GM19468 (cell line): ENCODE results near the gene GLB1L.
A peak's percentile ranks its signal among the peaks of the same experiment; 100 is the strongest.

ENCODE experiments used
- ATAC-seq: cut with Tn5 transposase; IDR thresholded peaks from one replicate; pipeline ENCODE4 v1.9.1; 2021; ENCODE audit warnings: mild to moderate bottlenecking, moderate library complexity, moderate number of reproducible peaks; ENCODE audit not compliant: unreplicated experiment; ENCODE audit errors: extremely low read depth

GLB1L gene

DNA sequence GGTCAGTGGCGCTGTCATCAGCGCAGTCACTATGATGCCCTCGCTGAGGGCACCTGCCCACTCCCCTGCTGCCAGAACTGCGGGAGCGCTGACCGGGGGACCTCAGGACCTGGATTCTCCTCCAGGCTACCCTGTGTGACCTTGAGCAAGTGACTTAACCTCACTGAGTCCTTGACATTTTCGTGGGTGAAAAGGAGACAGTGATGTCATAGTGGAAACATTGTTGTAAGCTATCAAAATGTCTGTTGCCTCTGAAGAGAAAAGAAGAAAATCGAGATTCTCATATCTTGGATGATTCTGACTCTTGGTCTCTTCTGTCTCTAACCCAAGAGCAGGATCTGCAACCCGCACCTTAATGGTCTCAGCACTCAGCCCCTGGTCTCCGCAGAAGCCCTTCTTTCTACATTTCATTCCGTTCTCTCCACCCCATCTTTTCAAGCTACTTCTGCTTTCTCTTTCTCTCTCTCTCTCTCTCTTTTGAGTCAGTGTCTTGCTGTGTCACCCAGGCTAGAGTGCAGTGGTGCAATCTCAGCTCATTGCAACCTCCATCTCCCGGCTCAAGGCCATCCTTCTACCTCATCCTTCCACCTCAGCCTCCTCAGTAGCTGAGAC lies 9.5 kb upstream of the GLB1L start:
- ATAC-seq, result no peak

GRCh38 chr2:219253753-219254589 lies 8.7 kb upstream of the GLB1L start, which contains the start of gene TUBA4A:
TUBA4A (minus strand) TSS chr2:219253918; CDS start chr2:219253858, 60 bp downstream.
- peak; percentile 23 for ATAC-seq

GRCh38 chr2:219252900-219253752 lies 7.9 kb upstream of the GLB1L start, which contains the start of gene TUBA4B:
TUBA4B (plus strand) TSS chr2:219253243; CDS start chr2:219253408, 165 bp downstream.
- ATAC-seq, result no peak

- ATAC-seq, result no peak
Measured at GRCh38 chr2:219252570-219252899, 7.3 kb upstream of the GLB1L start.

DNA sequence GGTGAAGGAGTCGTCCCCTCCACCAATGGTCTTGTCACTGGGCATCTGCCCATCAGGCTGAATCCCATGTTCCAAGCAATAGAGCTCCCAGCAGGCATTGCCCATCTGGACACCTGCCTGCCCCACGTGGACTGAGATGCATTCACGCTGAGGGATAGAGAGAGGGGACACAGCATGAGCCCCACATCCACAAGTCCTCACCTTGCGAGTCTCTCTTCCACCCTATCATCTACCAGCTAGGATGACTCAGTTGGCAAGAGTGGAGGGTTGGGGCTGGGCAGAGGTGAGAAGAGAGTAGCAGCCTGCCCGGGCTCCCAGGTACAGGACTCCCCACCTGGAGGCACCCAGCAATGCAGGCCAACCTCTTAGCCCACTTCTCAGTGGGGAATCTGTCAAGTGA lies 6.8 kb upstream of the GLB1L start:
- ATAC-seq, result no peak

GRCh38 chr2:219251656-219252055 lies 6.4 kb upstream of the GLB1L start:
- no peak for ATAC-seq

DNA sequence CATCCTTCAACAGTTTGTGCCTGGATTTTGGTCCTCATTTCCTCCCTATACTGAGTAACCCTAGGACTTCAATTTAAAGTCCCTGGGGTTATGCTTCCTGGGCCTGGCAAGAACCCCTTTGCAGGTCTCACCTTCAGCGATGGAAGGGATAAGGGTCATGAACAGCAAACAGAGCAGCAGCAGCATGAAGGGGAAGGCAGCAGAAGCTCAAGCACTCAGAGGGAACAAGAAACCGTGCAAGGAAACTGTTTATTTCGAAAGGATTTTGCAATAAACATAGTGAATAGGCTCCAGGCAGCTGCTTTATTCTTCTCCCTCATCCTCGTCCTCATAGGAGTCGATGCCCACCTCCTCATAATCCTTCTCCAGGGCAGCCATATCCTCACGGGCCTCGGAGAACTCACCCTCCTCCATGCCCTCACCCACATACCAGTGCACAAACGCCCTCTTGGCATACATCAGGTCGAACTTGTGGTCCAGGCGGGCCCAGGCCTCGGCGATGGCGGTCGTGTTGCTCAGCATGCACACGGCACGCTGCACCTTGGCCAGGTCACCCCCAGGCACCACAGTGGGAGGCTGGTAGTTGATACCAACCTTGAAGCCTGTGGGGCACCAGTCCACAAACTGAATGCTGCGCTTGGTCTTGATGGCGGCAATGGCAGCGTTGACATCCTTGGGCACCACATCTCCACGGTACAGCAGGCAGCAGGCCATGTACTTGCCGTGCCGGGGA lies 5.0 kb upstream of the GLB1L start:
- no peak for ATAC-seq

GRCh38 chr2:219249203-219249980 lies 4.1 kb upstream of the GLB1L start:
- peak; percentile 37 for ATAC-seq

DNA sequence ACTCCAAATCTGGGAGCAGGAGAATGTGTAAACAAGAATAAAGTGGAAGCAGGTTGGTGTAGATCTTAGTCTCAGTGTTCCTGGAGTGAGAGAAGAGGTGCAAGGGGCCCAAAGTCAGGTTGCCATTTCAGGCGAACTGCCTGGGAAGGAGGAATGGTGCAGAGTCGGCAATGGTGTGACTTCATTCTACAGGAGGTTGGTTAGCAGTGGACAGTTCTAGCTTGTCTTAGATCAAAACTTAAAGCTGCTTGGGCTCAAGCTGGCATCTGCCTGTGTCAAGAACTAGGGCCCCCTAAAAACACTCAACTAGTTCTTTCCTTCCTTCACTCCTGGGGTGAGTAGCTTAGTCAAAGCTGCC lies 3.6 kb upstream of the GLB1L start:
- no peak for ATAC-seq

GRCh38 chr2:219247678-219248642 lies 2.7 kb upstream of the GLB1L start:
- no peak for ATAC-seq

- no peak for ATAC-seq
Measured at GRCh38 chr2:219246559-219246958, 1.3 kb upstream of the GLB1L start.

- no peak for ATAC-seq
Measured at GRCh38 chr2:219245899-219246230, 621 bp upstream of the GLB1L start.

DNA sequence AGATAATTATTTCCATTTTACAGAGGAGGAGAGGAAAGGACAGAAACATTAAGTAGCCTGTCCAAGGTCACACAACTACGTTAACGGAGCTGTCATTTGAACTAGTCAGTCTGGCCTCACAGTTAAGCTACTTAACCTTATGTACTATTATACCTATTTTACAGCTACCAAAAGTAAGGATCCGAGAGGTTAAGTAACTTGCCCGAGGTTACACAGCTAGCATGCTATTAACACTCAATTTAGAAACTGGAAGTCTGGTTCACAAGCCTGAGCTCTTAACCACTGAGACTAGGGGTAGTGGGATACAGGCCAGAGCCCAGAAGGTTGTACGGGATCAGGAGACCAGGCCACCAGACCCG lies 476 bp downstream of the GLB1L start:
- ATAC-seq, result no peak

GRCh38 chr2:219243291-219243761 lies 1.9 kb downstream of the GLB1L start:
- ATAC-seq, result no peak

- ATAC-seq, result no peak
Measured at GRCh38 chr2:219234331-219234730, 10.9 kb downstream of the GLB1L start.

GRCh38 chr2:219230059-219230540 lies 15.1 kb downstream of the GLB1L start:
- no peak for ATAC-seq

- peak; percentile 91 for ATAC-seq
Measured at GRCh38 chr2:219229305-219230058, 15.8 kb downstream of the GLB1L start, which contains the start of the genes ANKZF1 and ATG9A. ANKZF1 (plus strand) TSS chr2:219229806; CDS start chr2:219230258, 452 bp downstream. ATG9A (minus strand) TSS chr2:219229636; CDS start chr2:219228024, 1,612 bp downstream.
